HG03342 (cell line): ENCODE measurements around the gene ARHGAP21.

Experiments
- ATAC-seq: cut with Tn5 transposase; IDR thresholded peaks from one replicate; pipeline ENCODE4 v1.9.1; 2021; ENCODE audit warnings: mild to moderate bottlenecking, moderate library complexity; ENCODE audit not compliant: unreplicated experiment

Gene ARHGAP21

GRCh38 chr10:24579448-24579847 lies 144.2 kb downstream of the ARHGAP21 start:
- ATAC-seq, result no peak

- ATAC-seq, result no peak
Observed at GRCh38 chr10:24575481-24576002, 148.1 kb downstream of the ARHGAP21 start.

GRCh38 chr10:24574578-24575155 lies 149.0 kb downstream of the ARHGAP21 start:
- ATAC-seq, result no peak

GRCh38 chr10:24574161-24574560 lies 149.5 kb downstream of the ARHGAP21 start:
- ATAC-seq, result no peak

- no peak for ATAC-seq
Observed at GRCh38 chr10:24571870-24572450, 151.7 kb downstream of the ARHGAP21 start.

GRCh38 chr10:24570658-24571426 lies 152.8 kb downstream of the ARHGAP21 start:
- ATAC-seq, result no peak

- ATAC-seq, result no peak
Observed at GRCh38 chr10:24569828-24570657, 153.6 kb downstream of the ARHGAP21 start.

GRCh38 chr10:24569330-24569796 lies 154.3 kb downstream of the ARHGAP21 start:
- ATAC-seq, result no peak

- ATAC-seq, result no peak
Observed at GRCh38 chr10:24568042-24568441, 155.6 kb downstream of the ARHGAP21 start.

- ATAC-seq, result no peak
Observed at GRCh38 chr10:24561453-24561852, 162.2 kb downstream of the ARHGAP21 start.

- peak; percentile 66 for ATAC-seq
Observed at GRCh38 chr10:24556750-24557742, 166.6 kb downstream of the ARHGAP21 start.

- ATAC-seq, result no peak
Observed at GRCh38 chr10:24556126-24556749, 167.4 kb downstream of the ARHGAP21 start.

- no peak for ATAC-seq
Observed at GRCh38 chr10:24554036-24554435, 169.7 kb downstream of the ARHGAP21 start.

- no peak for ATAC-seq
Observed at GRCh38 chr10:24553051-24553612, 170.6 kb downstream of the ARHGAP21 start.

- ATAC-seq, result peak; percentile 70
Observed at GRCh38 chr10:24552346-24553016, 171.2 kb downstream of the ARHGAP21 start.

GRCh38 chr10:24551161-24551560 lies 172.5 kb downstream of the ARHGAP21 start:
- ATAC-seq, result no peak

- ATAC-seq, result no peak
Observed at GRCh38 chr10:24550680-24551079, 173.0 kb downstream of the ARHGAP21 start.

- no peak for ATAC-seq
Observed at GRCh38 chr10:24545585-24545984, 178.1 kb downstream of the ARHGAP21 start.
